Measurements from ENCODE around the gene COL4A2.

Gene COL4A2

DNA sequence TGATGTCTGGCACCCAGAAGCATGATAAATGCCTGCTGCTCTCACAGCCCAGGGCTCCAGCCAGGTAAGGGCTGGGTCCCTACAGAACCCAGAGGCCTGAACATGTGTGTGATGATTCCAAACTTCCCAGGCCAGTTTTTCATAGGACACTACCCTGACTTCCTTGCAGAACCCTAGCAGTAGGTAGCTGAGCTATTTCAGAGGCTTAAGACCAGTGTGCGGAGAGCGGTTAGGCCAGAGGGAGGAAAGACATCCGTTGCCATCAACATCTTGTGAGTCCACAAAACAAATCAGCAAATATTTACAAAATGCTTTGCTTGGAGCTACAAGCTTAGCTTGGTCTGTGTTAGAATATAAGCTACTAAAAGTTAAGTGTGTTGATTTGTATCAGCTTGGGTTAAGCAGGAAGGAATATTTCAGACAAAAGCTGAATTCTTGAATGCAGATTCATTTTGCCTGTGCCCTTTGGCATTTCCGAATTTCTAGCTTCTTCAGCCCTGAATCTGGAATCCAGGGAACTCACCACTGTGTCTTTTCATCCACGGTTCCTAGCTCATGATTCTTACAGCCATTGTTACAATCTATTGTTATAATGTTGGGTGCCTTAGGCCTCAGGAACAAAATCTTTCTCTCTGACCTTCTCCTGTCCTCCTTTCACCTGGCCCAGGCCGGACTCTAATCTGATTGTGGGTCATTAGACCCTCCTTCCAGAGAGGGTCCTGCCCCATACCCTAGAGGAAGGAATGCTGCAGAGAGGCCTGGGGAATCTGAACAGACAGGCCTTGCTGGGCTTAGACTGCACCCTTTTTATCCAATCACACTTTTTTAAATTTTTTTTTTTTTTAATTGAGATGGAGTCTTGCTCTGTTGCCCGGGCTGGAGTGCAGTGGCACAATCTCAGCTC, 242.1 kb downstream of the COL4A2 start:
- no peak for DNase-seq

DNA sequence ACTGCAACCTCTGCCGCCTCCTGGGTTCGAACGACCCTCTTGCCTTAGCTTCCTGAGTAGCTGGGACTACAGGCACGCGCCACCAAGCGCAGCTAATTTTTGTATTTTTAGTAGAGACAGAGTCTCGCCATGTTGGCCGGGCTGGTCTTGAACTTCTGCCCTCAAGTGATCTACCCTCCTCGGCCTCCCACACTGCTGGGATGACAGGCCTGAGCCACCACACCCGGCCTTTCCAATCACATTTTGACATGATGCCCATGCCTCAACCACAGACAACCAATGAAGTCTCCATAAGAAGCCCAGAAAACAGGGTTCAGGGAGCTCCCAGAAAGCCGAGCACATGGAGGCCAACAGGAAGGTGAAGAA, 242.7 kb downstream of the COL4A2 start:
- no peak for DNase-seq

DNA sequence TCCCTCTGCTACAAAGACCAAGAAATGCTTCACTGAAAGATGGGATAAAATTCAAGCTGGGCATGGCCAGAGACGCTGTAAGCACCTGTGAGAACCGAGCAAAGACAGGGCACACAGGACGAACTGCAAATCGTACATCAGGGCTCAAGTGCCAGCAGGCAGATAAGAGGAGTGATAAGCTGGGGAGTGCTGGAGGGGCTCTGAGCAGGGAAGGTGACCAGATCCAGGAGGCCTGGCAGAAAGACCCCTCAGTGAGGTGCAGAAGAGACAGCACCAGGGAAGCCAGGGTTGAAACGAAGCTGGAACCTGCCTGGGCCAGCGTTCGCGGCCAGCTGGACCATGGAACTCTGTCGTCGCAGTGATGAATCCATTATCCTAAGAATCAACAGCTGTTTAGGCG, 244.2 kb downstream of the COL4A2 start:
- DNase-seq = no peak

DNA sequence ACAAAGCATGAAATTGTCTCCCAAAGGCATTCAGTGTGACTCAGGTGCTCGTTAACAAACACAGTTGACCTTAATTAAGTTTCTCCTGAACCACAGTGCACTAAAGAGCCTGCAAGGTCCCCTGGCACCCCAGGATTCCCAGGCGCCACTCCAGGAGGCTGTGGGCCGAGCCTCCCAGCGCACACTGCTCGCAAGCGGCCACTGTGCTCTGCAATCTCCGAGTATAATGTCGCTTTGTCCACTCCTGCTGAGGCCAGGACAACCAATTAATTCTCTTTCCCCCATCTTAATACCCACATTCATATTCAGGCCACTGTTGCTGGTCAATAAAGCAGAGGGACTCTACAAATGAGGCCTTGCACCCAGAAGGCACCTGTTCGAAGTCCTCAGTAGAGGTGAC, 245.7 kb downstream of the COL4A2 start:
- no peak for DNase-seq

DNA sequence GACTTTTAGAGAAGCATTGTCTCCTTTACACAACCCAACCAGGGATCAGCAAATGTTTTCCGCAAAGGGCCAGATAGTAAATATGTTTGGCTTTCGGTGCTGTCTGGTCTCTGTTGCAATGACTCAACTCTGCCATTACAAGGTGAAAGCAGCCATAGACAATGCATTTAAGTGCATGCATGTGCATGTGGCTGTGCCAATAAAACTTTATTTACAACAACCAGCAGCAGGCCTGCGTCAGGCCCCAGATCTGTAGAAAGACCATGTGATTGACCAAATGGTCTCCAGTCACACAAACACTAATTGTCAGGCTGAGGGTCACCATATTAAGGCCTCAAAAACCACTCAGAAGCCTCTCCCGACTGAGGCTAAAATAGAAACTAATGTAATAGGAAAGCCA, 246.3 kb downstream of the COL4A2 start:
- no peak for DNase-seq

DNA sequence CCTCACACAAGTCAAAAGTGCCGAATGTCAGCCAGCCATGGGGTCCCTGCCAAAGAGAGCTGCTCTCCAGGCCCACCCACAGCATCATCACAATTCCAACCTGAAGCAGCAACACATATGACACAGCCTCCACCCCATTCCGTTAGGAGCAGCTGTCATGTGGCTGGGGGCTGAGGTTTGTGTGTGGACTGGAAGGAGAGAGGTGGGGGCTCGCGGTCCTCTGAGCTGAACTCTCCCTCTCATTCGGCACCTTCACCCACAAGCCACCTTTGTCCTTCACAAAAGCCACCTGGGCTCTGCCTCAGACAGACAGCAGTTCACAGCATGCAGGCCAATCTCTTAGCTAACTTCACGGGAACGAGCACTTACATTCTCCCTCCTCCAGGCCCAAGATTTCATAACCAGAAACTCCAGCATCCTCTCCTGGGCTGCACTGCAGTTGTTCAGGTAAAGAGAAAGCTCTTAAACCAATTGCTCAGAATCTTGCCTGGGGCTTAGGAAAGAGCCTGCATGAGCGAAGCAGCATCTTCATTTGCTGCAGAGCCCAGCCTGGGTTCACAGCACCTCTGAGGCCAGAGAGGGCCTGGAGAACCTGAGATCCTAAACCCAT, 247.2 kb downstream of the COL4A2 start:
- no peak for DNase-seq

DNA sequence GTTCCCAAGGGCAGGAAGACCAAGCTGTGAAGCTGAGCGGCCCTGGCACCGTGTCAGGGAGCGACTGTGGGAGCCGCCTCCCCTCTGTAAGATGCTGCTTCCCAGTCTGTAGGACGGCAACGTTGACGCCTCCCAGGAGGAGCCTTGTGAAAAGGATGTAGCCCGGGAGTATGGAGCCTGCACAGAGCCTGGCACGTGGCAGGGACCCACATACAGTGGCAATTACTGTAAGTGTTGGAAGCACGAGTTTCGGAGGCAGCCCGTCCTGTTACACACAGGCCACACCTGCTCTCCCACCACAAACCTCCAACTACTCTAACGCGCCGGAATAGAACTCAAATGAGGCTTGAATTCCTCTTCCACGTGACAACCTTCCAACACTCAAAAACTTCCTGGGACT, 247.9 kb downstream of the COL4A2 start:
- no peak for DNase-seq

DNA sequence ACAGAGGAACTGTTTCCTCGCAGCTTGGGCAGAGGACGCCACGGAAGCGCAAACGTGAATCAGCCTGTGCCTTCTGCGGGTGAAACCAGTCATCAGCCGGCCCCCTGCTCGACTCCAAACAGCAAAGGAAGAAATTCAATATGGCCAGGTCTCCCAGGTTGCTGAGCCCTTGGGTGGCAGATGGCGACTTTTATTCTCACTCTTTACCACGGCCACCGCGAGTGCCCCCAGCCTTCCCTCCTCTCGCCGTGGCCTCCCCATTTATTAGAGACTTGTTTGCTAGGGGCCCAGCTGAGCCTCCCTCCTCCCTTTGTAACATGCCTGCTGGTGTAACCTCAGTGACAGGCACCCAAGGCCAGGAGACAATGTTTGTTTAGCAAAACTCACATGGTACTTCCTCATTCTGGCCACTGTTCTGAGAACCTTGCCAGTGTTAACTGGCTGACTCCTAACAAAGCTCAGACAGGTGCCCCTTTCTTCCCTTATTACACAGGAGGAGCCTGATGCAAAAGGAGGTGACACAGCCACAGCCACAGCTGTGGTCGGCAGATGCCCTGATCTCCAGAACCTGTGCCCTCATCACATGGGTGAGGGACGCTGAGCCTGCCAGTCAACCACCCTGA, 248.6 kb downstream of the COL4A2 start:
- DNase-seq = peak in 2 of 3 experiments; percentile 29 to 46

DNA sequence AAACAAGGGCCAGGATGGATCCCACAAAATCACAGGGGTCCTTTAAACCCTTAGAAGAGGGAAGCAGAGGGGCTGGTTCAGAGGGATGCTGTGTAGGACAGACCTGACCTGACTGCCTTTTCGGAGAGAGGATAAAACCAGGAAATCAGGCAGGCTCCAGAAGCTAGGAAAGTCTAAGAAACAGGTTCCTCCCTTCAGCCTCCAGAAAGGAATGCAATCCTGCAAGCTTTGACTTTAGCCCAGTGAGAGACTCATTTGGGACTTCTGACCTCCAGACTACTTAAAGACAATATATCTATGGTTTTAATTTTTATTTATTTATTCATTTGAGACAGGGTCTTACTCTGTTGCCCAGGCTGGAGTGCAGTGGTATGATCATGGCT, 249.1 kb downstream of the COL4A2 start:
- no peak for DNase-seq

DNA sequence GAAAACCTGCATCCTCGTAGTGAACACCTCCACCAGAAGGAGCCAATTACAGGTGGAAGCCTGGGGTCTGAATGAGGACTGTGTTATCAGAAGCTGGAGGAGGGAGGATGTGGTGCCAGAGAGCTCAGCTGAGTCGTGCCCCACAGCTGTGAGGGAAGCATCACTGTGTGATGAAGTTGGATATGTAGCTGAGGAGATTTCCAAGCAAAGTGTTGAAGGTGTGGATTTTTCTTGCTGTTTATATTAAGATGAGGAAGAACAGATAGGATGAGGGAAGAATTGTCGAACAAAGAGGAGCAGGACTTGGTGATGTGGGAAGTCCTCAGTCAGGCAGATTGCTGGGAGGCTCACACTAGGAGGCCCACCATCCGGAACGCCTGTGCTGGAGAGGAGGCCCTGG, 250.0 kb downstream of the COL4A2 start:
- DNase-seq = no peak

DNA sequence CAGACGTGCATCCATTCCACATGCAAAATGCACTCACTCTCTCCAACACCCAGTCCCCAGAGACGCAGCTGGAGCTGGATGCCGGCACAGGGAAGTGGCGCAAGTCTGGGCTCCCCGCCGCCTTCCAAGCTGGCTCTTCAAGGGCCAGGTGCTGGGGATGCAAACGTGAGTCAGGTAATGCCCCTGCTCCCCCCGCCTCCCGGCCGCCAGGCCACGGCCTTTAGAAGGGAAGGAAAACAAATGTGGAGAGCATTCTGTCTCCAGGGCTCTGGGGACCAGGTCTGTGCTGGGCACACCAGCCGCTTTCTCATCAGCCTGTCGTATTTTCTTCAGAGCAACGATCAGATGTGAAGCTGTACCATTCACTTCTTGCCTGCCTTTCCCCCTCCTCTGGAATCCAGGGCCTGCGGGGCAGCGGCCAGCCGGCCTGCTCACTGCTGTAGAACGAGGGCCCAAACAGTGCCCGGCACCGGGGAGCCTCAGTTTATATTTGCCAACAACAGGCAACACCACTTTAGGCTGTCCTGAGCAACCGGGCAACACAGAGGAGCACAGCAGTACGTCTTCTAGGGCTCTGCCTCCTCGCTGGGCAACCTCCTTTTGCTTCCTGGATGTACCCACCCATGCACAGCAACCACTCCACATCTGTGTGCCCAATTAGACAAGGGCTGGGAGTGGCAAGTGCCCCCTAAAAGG, 250.7 kb downstream of the COL4A2 start:
- DNase-seq = peak in 1 of 3 experiments; percentile 47

DNA sequence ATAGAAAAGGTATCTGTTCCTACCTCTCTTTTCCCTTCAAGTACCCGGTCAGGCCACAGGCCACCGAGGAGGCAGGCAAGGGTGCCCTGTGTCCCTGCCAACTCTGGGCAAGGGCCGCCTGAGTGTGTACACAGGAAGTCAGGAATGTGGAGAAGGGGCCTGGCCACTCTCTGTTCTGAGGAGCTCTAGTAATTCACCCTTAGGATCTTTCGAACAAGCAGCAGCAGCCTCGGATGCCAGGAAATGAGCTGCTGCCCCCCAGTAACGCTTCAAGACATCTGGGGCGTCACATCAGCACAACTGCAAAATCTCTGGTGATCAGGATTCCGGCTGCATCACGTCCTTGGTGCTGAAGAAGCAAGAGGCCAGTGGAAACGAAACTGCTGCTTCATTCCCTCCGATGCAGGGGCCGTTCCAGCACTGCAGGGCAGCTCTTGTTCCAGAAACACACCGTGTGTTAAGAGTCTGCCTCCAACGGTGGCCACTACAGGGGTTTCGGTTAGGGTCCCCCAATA, 252.4 kb downstream of the COL4A2 start:
- no peak for DNase-seq

DNA sequence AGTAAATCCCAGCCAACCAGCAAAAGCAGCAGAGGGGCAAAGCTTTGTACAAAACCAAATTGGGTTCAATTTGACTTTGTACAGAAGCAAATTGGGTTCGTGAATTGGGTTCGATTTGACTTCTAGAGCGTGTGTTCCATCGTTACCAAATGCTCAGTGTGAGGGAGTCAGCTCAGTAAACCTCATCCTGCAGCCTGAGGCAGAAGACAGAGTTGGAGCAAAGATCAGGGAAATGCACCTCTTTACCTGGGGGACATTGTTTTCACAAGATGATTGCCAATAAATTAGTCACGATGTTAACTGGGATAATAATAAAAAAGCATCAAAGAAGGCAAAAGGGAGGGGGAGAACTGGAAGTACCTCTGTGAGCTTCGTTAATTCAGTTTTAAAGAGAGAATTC, 252.9 kb downstream of the COL4A2 start:
- DNase-seq = no peak

DNA sequence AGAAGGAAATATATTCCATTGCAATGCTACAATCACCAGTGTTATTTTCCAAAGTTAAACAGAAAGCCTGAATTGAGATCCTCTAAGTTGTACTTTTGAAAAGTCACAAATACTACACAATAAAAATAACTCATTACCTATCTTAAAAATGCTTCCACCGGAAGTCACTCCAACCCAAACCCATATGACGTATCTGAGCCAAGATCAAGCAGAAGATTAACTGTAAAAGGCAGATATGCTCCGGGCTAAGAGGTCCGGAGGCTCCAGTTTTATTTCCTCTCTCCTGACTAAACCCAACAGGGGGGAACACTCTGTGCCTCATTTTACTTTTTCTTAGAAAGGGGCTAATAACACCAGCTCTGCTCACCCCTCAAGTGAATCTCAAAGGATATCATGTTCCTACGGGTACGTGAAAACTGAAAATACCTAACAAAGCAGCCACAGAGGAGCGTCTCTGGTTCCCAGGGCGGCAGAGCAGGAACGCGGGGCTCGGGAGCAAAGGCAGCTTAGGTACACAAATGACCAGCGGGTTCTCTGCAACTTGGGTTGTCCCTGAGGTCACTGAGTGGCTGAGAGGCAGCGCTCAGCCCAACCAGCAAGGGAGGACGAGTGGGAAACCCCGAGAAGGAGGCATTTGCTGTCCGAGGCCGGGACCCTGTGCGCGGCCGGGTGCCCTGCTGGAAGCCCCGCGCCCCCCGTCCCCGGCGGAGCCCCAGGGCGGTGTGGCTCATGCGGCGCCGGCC, 253.7 kb downstream of the COL4A2 start:
- DNase-seq = peak in 2 of 3 experiments; percentile 25 to 75

DNA sequence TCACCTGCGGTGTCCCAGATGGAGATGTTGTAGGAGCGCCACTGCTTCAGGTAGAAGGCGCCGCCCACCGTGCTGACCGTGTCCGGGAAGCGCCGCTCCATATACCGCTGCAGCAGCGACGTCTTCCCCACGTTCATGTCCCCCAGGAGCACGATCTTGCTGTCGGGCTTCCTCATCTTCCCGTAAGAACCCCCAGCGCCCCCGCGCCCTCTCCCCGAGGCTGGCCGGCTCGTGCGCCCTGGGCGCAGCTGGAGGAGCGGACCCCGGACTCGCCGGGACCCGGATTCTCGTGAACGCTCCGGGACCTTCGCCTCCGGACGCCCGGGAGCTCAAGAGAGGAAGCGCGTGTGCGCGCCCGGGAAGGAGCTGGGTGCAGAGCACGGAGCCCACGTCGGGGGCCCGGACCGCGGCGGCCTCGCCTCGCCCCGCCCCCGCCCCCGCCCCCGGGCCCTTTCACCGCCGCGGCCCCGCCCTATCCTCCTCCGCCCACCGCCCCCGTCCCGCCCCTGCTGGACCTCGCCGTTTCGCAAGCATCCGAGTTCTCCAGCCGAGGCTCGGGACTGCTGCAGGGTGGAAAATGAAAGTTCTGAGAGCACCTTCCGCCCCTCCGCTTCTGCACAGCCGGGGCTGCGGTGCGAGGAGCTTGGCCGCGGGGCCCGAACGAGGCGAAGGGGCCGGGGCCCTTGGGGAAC, 254.4 kb downstream of the COL4A2 start, which contains the start of gene RAB20:
Gene RAB20, minus strand, starts transcription at position 379 of the 692 bp plus-strand sequence. Its CDS starts 203 bp downstream, at position 176.
- DNase-seq = peak; percentile 75 to 88 (median 87)

DNA sequence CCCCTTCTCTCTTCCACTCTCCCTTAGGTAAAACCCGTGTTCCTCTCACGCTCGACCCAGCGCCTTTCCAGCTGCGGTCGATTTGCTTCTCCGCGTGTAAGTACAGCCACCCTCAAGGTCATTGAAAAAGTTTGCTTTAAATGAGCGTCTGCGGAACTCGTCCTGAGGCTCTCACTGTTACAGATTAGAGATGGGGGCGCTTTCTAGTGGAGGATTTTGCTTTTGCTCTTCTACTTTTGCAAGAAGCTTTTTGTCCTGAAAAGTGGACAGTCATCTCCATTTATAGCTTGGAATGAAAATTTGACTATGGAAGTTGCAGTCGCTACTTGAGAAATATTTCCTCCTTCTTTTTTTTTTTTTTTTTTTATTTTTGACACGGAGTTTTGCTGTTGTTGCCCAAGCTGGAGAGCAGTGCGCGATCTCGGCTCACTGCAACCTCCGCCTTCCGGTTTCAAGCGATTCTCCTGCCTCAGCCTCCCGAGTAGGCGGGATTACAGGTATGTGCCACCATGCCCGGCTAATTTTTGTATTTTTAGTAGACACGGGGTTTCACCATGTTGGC, 255.0 kb downstream of the COL4A2 start:
- peak in 1 of 3 experiments; percentile 87 for DNase-seq

All from NCI-H1417 (cell line).